Choroid plexus epithelial cell (primary cell): Measurements from ENCODE around the gene TTBK2.

Experiments used
- DNase-seq: peaks from one replicate; pipeline ENCODE4 v3.0.0-alpha.2; 2010; ENCODE audit warnings: low read depth
- H3K4me3 ChIP-seq: 2 replicates; pipeline ENCODE4 v1.5.1; 2011; ENCODE audit warnings: low read depth, mild to moderate bottlenecking, control low read depth, low read length, moderate library complexity
- CTCF ChIP-seq: conservative IDR thresholded peaks from 2 replicates; pipeline ENCODE4 v1.5.1; 2011; ENCODE audit warnings: low read depth, mild to moderate bottlenecking, control low read depth, inconsistent platforms, low read length, moderate library complexity

Gene TTBK2

GRCh38 chr15:42691308-42691707 is 229.3 kb downstream of the TTBK2 start:
- no peak for TF ChIP-seq CTCF
- no peak for DNase-seq
- no peak overlapping the region for H3K4me3 ChIP-seq
